Sigmoid colon (tissue), 7 donors: ENCODE measurements around the gene HES6. TPM values are rescaled to one million over a fixed set of nuclear protein-coding genes. Genes with fewer than 3 reads are reported as not detected.
A peak's percentile ranks its signal among the peaks of the same experiment; 100 is the strongest.

ENCODE experiments used
- DNase-seq: peaks from one replicate; pipeline ENCODE4 v3.0.0-alpha.2; 2019
- H3K27ac ChIP-seq, 4 donors: fragments of 200-600 bp; sonication (generic); one replicate each; pipeline ENCODE4 v1.5.1; 2016 to 2019; ENCODE audit warnings: mild to moderate bottlenecking in 1 of 4
- H3K27me3 ChIP-seq, 3 donors: fragments of 200-600 bp; sonication (generic); one replicate each; pipeline ENCODE4 v1.5.1; 2019; ENCODE audit warnings: mild to moderate bottlenecking in 1 of 3
- H3K36me3 ChIP-seq, 4 donors: fragments of 200-600 bp; sonication (generic); one replicate each; pipeline ENCODE4 v1.5.1; 2016 to 2019
- H3K4me1 ChIP-seq, 4 donors: fragments of 200-600 bp; sonication (generic); one replicate each; pipeline ENCODE4 v1.5.1; 2017 to 2019
- H3K4me3 ChIP-seq, 4 donors: fragments of 200-600 bp; sonication (generic); one replicate each; pipeline ENCODE4 v1.5.1; 2017 to 2019; ENCODE audit warnings: mild to moderate bottlenecking in 2 of 4, moderate library complexity in 1 of 4
- H3K9me3 ChIP-seq, 4 donors: fragments of 200-600 bp in 3 of 4; sonication (generic) in 3 of 4; one replicate each; pipeline versions ENCODE4 v1.5.1 to v1.6.1; 2013 to 2019
- EP300 ChIP-seq, 4 donors: sonication (generic); formaldehyde crosslinking; IDR thresholded peaks; one replicate each; pipeline ENCODE4 v1.6.1; 2017; ENCODE audit warnings: antibody characterized with exemption in 4 of 4
- POLR2A ChIP-seq, 2 donors: fragments of 450-650 bp; IDR thresholded peaks; one replicate each; pipeline ENCODE4 v1.6.1; 2016; ENCODE audit warnings: antibody characterized with exemption in 2 of 2, mild to moderate bottlenecking in 2 of 2, moderate library complexity in 2 of 2
- POLR2AphosphoS5 ChIP-seq, 4 donors: sonication (generic); formaldehyde crosslinking; IDR thresholded peaks; one replicate each; pipeline ENCODE4 v1.6.1; 2017; ENCODE audit warnings: antibody characterized with exemption in 4 of 4
- WGBS, 2 donors: extraction: QIAGEN DNeasy Blood & Tissue Kit; methylation state at CpG; one replicate each; pipeline ENCODE4 v1.1.7; 2013; 5-methylcytosine and 5-hydroxymethylcytosine counted together
- intact Hi-C: fragments of 100-400 bp; cut with DNase I; formaldehyde crosslinking; loops from one replicate; pipeline ENCODE4 v1.15.1; 2023
- polyA plus RNA-seq, 3 donors: library from polyadenylated mRNA; stranded (reverse); fragments of 200-250 nt; gene quantifications; one replicate each; pipeline ENCODE4 v1.2.3, GENCODE V29; 2013
- total RNA-seq, 4 donors: library from RNA; depleted of rRNA; stranded (reverse); fragments of >200 nt; gene quantifications; one replicate each; pipeline ENCODE4 v1.1.0, GENCODE V29; 2016
- TF ChIP-seq, protein P1 (sequence below), 4 experiments: fragments of 450-650 bp in 3 of 4; fragments of 200-600 bp in 1 of 4; IDR thresholded peaks; one replicate each; pipeline ENCODE4 v1.5.1; 2016 to 2019; ENCODE audit warnings: antibody characterized with exemption in 4 of 4, mild to moderate bottlenecking in 3 of 4, moderate library complexity in 2 of 4
- donor health status: healthy with polysubstance abuse.
- donor health status: Bipolar disorder and iron deficiency.
- donor health status: healthy.

The HES6 gene
- total and polyA plus RNA-seq, 7 donors = 13.2 to 59.2 (median 27.3) TPM

- no peak overlapping the region for H3K27ac ChIP-seq
- H3K9me3 ChIP-seq = no peaks in the 10 kb centered on the region
- WGBS, 2 donors = 92 to 96% methylated on average over 29 of the region's 29 CpGs
- H3K27me3 ChIP-seq = no peaks in the 10 kb centered on the region
- intact Hi-C loops = no loop called here
- H3K4me1 ChIP-seq = peaks cover 0 to 59% (median 54%) of the 10 kb centered on the region in 4 donors
- H3K4me3 ChIP-seq = no peak overlapping the region
- TF ChIP-seq EP300 (IDR thresholded peaks at IDR 0.05) = no peak
- TF ChIP-seq, protein P1, sequence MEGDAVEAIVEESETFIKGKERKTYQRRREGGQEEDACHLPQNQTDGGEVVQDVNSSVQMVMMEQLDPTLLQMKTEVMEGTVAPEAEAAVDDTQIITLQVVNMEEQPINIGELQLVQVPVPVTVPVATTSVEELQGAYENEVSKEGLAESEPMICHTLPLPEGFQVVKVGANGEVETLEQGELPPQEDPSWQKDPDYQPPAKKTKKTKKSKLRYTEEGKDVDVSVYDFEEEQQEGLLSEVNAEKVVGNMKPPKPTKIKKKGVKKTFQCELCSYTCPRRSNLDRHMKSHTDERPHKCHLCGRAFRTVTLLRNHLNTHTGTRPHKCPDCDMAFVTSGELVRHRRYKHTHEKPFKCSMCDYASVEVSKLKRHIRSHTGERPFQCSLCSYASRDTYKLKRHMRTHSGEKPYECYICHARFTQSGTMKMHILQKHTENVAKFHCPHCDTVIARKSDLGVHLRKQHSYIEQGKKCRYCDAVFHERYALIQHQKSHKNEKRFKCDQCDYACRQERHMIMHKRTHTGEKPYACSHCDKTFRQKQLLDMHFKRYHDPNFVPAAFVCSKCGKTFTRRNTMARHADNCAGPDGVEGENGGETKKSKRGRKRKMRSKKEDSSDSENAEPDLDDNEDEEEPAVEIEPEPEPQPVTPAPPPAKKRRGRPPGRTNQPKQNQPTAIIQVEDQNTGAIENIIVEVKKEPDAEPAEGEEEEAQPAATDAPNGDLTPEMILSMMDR (IDR thresholded peaks at IDR 0.05) = no peak
- no peak for TF ChIP-seq POLR2A (IDR thresholded peaks at IDR 0.05)
- TF ChIP-seq POLR2AphosphoS5 (IDR thresholded peaks at IDR 0.05) = no peak
- no peak for DNase-seq
- no peaks in the 10 kb centered on the region for H3K36me3 ChIP-seq
These were observed 15.3 kb downstream of the HES6 start for GRCh38 chr2:238224356-238225035.

DNA sequence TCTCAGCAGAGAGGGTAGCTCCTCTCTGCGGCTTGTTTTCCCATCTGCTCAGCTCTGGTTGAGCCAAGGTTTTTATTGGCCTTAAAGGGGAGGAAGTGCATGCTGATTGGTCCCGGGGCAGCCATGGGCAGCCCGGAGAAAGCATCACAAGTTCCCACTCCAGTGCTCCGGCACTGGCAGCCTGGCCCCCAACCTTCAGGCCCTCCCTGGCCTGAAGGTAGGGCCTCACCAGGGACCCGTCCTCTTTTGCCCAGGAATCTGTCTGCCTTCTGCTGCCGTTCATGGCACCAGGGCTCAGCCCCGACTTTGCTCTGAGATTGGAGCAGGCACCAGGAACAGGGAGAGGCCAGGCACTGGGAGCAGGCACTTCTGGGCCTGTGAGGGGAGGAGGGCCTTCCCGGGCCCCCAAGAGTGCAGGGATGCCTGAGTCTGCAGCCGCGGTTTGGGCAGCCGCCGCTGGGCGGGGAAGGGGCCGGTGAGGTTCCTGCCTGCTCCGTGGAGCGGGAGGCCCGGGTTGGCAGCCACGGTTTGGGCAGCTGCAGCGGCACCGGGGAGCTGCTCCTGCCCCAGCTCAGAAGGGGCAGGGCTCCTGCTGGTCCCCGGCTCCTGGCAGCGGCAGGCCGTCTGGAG lies 18.8 kb downstream of the HES6 start:
- TF ChIP-seq EP300 (IDR thresholded peaks at IDR 0.05) = no peak
- no peak for TF ChIP-seq POLR2A (IDR thresholded peaks at IDR 0.05)
- TF ChIP-seq, protein P1 (IDR thresholded peaks at IDR 0.05) = no peak
- peak in 3 of 4 donors; percentile 49 to 60 (median 57) for TF ChIP-seq POLR2AphosphoS5 (IDR thresholded peaks at IDR 0.05)
- intact Hi-C loops = no loop called here
- no peaks in the 10 kb centered on the region for H3K9me3 ChIP-seq
- H3K36me3 ChIP-seq = no peaks in the 10 kb centered on the region
- H3K4me1 ChIP-seq = peaks cover 0 to 25% (median 21%) of the 10 kb centered on the region in 4 donors
- H3K4me3 ChIP-seq = peak overlapping the region in 3 of 4 donors; percentile 26 to 34 (median 32)
- H3K27me3 ChIP-seq = no peaks in the 10 kb centered on the region
- 79 to 82% methylated on average over 23 of the region's 23 CpGs for WGBS, 2 donors
- no peak for DNase-seq
- peak overlapping the region; percentile 26 to 75 (median 70) for H3K27ac ChIP-seq

GRCh38 chr2:238220274-238220891 lies 19.5 kb downstream of the HES6 start:
- WGBS, 2 donors = 75 to 78% methylated on average over 10 of the region's 10 CpGs
- peak overlapping the region in 3 of 4 donors; percentile 67 to 75 (median 72) for H3K27ac ChIP-seq
- TF ChIP-seq EP300 (IDR thresholded peaks at IDR 0.05) (no peak), POLR2A (IDR thresholded peaks at IDR 0.05) (no peak), POLR2AphosphoS5 (IDR thresholded peaks at IDR 0.05) (no peak)
- TF ChIP-seq, protein P1 (IDR thresholded peaks at IDR 0.05) = no peak
- H3K9me3 ChIP-seq = no peaks in the 10 kb centered on the region
- H3K4me1 ChIP-seq = peaks cover 0 to 19% (median 14%) of the 10 kb centered on the region in 4 donors
- no peak for DNase-seq
- no peaks in the 10 kb centered on the region for H3K27me3 ChIP-seq
- H3K4me3 ChIP-seq = peak overlapping the region in 1 of 4 donors; percentile 26
- H3K36me3 ChIP-seq = no peaks in the 10 kb centered on the region
- intact Hi-C loops = no loop called here

GRCh38 chr2:238216651-238217184 lies 23.1 kb downstream of the HES6 start:
- H3K4me1 ChIP-seq = peaks cover 0 to 15% (median 10%) of the 10 kb centered on the region in 4 donors
- H3K4me3 ChIP-seq = no peak overlapping the region
- intact Hi-C loops = no loop called here
- no peak for DNase-seq
- 90 to 91% methylated on average over 2 of the region's 2 CpGs for WGBS, 2 donors
- no peak overlapping the region for H3K27ac ChIP-seq
- TF ChIP-seq, protein P1 (IDR thresholded peaks at IDR 0.05) = no peak
- TF ChIP-seq POLR2A (IDR thresholded peaks at IDR 0.05) (no peak), POLR2AphosphoS5 (IDR thresholded peaks at IDR 0.05) (no peak), EP300 (IDR thresholded peaks at IDR 0.05) (no peak)
- no peaks in the 10 kb centered on the region for H3K27me3 ChIP-seq
- peaks cover 0 to 2% (median 0%) of the 10 kb centered on the region in 4 donors for H3K9me3 ChIP-seq
- no peaks in the 10 kb centered on the region for H3K36me3 ChIP-seq
